GM19463 (cell line): Measurements from ENCODE around the gene DNASE1L1.
"Not testable (repeated sequence)": the region's sequence is repeated elsewhere in the genome, so short reads cannot be mapped to it uniquely, and the experiment has no call there.

ENCODE experiments used
- ATAC-seq: cut with Tn5 transposase; IDR thresholded peaks from one replicate; pipeline ENCODE4 v1.9.1; 2021; ENCODE audit warnings: mild to moderate bottlenecking, moderate library complexity; ENCODE audit not compliant: unreplicated experiment

Gene DNASE1L1

GRCh38 chrX:154408659-154409221, 314 bp downstream of the DNASE1L1 start:
- ATAC-seq: peak; percentile 5

DNA sequence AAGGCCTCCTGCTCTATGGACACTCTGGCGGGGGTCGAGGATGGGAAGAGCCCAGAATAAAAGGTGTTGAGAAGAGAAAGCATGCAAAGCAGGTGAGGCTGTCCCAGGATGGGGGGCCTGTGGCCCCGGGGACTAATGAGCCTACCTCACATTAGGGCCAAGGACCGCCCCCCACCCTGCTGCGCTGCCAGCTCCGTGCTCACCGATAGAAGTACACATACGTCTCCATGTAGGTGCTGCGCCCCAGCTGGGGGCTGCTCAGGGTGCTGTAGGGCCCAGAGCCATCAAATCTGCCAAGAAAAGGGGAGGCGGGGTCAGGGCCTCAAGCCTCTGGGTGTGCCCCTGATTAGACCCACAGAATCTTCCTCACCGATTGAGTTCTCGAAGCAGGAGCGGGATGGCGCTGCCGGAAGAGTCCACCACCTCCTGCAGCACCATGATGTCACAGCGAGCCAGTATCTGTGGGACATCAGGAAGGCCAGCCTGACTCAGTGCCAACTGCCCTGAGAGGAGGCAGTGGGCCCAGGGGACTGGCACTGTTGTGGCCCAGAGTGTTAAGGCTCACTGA, 4.3 kb downstream of the DNASE1L1 start:
- ATAC-seq: no peak

- ATAC-seq: no peak
These were observed 5.2 kb downstream of the DNASE1L1 start for GRCh38 chrX:154403858-154404257.

- ATAC-seq: no peak
These were observed 5.9 kb downstream of the DNASE1L1 start for GRCh38 chrX:154403192-154403591.

GRCh38 chrX:154402622-154403127, 6.4 kb downstream of the DNASE1L1 start:
- no peak for ATAC-seq

- ATAC-seq: no peak
These were observed 7.0 kb downstream of the DNASE1L1 start for GRCh38 chrX:154401918-154402621.

DNA sequence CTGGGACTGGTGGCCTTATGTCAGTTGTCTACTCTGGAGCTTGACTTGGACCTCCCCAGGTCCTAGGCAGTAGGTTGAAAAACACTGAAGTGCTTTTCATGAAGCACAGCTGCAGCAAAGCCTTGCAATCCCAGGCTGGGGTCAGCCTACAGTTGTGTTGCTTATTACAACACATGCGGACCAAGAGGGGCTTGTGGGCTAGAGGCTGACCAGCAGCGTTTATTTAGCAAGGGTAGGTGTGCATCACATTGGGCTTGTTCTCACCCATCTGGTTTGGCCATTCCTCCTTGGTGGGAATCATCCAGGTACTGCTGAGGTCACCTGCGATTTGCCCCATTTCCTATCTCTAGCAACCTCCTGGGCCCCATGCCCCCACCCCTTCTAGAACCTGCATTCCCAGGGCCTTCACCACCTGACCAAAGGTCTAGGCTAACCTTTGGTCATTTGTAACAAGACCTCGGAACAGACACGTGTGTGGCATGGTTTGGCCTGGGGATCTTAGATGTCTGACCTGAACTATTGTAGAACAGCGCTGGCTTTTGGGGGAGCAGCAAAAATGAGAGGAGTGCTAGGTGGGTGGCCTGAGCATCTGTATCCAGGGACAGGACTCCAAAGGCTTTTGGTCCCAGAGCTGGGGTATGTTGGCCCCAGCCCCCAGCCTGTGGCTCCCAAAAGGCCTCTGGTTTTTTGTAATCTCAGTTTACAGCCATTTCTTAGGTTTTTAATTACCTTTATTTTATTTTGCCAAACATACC, 7.8 kb downstream of the DNASE1L1 start:
- ATAC-seq: no peak

DNA sequence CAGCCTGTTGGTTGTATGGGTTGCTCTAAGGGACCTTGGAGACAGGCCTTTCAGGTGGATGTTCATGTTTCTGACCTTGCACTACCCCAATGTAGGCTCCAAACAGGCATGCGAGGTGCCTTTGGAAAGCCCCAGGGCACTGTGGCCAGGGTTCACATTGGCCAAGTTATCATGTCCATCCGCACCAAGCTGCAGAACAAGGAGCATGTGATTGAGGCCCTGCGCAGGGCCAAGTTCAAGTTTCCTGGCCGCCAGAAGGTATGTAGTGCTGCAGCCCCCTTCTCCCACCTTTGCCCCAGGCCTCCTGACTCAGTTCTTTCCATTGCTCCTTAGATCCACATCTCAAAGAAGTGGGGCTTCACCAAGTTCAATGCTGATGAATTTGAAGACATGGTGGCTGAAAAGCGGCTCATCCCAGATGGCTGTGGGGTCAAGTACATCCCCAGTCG, 8.7 kb downstream of the DNASE1L1 start:
- not testable (repeated sequence) for ATAC-seq

DNA sequence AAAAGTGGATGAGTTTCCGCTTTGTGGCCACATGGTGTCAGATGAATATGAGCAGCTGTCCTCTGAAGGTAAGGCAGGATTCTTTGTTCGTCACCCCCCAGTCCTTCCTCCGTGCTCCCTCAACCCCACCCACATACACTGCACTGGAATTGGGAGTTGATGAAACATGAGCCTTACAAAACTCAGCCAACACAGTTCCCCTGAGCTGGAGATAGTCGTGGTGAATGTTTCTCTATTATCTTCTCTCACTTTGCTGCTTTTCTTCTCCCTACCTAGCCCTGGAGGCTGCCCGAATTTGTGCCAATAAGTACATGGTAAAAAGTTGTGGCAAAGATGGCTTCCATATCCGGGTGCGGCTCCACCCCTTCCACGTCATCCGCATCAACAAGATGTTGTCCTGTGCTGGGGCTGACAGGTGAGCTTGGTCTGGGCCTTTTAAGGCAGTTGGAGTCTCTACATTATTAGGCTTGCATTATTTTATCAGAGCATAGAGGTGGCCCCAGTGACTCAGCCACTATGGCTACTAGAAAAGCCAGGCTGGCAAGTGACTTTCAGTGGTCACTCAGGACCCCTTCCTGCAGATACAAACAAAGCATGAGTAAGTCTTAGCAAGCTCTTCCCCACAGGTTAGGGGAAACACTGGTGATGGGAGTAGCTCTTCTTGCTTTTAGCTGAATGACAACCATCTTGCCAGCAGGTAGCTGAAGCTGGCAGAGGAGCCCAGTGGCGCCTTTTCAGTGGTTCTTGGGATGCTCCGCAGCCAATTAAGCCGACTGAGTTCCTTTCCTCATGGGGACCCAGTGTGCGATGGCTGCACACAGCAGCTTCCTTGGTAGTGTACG, 9.3 kb downstream of the DNASE1L1 start:
- ATAC-seq: no peak

- ATAC-seq: peak; percentile 31
These were observed 10.2 kb downstream of the DNASE1L1 start for GRCh38 chrX:154398668-154399526.

DNA sequence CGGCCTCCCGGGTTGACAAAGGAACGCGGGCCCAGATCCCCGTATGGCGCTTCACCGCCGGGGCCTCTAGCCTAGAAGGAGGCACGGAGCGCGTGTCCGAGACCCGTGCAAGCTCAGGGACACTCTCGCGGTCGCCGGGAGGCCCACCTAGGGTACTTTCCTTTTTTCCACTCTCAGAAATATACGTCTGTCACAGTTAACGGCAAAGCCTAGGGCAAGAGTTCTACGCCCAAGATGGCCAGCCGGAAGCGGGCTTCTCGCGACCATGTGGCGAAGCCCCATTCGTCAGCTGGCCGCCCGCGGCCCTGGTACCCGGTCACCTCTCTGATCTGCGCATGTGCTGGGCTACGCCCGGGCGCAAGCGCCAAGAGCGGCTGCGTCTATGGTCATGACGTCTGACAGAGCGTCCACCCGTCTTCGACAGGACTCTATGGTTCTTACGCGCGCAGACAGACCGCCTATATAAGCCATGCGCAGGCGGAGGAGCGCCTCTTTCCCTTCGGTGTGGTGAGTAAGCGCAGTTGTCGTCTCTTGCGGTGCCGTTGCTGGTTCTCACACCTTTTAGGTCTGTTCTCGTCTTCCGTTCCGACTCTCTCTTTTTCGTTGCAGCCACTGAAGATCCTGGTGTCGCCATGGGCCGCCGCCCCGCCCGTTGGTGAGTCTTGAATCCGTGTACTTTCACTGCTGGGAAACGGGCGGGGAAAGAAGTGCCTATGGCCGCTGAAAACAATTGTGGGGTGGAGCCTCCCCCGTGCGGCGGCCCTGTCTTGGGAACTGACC, 11.0 kb downstream of the DNASE1L1 start, which contains the start of gene RPL10:
TSS of gene RPL10 (plus strand) at position 490 of the 780 bp plus-strand sequence. CDS start at position 633, 143 bp downstream.
- ATAC-seq: peak; percentile 62

DNA sequence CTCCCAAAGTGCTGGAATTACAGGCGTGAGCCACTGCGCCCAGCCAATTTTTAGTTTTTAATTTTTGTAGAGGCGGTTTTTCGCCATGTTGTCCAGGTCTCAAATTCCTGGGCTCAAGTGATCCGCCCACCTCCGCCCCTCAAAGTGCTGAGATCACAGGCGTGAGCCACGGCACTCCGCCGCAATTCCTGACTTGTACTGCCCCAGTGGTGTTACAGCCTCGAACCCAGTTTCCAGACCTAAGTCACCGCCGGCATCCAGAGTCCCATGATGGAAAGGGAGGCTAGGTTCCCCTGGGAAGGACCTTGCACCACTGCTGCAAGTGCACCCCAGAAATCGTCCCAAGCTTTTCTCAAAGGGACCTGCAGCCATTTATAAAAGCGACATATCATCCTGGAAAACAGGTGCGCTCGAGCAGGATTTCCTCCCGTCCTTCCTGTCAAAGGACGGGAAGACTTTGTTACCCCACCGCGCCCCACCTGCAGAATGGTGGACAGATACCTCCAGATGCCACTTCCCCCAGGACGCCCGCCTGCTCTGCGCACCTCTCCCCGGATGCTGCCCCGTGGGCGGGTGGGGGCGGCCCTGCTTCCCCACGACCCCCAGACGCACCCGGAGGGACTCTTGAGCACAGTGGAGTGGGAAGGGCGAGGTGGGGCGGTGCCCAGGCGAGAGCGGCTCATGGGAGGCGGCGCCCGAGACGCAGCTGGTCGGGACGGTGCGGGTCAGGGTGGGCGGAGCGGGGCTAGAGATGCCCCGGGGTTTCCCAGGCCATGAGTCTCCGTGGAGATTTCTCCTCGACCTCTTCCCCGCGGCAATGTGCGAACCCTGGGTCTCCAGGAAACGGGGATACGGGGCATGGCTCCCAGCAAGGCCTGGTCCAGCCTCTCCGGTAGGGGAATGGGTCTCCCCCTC, 11.8 kb downstream of the DNASE1L1 start:
- ATAC-seq: peak; percentile 58

DNA sequence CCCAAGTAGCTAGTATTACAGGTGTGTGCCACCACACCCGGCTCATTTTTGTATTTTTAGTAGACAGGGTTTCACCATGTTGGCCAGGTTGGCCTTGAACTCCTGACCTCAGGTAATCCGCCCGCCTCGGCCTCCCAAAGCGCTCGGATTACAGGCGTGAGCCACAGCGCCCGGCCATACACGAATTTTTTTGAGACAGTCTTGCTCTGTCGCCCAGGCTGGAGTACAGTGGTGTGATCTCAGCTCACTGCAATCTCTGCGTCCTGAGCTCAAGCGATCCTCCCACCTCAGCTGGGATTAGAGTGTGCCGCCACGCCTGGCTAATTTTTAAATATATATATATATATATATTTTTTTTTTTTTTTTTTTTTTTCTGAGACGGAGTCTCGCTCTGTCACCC, 12.7 kb downstream of the DNASE1L1 start:
- ATAC-seq: not testable (repeated sequence)

DNA sequence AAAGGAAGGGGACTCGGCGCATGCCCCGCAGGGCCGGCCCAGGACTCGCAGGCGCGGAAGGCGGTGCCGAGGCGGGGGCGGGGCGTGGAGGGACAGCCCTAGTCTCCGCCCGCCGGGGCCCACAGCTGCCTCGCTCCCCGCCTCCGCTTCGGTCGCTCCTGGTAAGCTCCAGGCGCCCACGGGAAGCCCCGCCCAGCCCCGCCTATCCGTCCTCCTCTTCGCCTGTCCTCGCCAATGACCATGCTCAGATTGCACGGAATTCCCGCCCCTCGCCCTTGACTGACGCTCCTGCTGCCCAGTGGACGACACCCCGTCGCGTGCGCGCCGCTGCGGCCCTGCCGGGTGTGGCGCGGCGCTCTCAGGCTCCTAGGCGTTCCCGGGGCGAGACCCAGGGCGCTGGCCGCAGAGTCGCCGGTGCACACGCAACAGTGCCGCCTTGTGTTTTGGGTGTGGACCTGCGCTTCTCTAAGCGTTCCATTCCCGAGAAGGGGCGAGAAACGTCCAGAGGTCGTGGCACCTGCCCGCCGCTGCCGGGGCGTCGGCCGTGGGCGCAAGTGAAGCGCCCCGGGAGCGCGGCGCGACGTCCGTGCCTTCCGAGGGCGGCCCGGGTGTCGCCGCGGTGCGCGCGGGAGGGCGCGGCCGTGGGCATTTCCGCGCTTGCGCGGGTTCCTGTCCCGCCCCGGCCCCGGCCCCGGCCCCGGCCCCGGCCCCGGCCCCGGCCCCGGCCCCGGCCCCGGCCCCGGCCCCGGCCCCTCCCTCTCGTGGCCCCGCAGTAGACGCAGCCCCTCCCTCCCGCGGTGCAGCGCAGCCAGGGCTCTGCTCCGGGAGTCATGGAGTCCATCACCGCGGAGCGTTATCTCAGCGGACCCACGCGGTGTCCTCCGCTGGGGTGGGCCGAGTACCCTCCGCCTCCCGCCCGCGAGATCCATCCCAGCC, 19.0 kb downstream of the DNASE1L1 start:
- peak; percentile 68 for ATAC-seq

- not testable (repeated sequence) for ATAC-seq
These were observed 20.4 kb downstream of the DNASE1L1 start for GRCh38 chrX:154388649-154389048.

GRCh38 chrX:154388094-154388493, 21.0 kb downstream of the DNASE1L1 start:
- ATAC-seq: not testable (repeated sequence)
